GM19193 (cell line): ENCODE data around the gene SMURF1.

Experiments used
- POLR2A ChIP-seq: IDR thresholded peaks from 4 replicates; pipeline ENCODE4 v1.6.1; 2011; ENCODE audit not compliant: insufficient read depth, insufficient read length; ENCODE audit errors: extremely low read depth

Gene SMURF1

DNA sequence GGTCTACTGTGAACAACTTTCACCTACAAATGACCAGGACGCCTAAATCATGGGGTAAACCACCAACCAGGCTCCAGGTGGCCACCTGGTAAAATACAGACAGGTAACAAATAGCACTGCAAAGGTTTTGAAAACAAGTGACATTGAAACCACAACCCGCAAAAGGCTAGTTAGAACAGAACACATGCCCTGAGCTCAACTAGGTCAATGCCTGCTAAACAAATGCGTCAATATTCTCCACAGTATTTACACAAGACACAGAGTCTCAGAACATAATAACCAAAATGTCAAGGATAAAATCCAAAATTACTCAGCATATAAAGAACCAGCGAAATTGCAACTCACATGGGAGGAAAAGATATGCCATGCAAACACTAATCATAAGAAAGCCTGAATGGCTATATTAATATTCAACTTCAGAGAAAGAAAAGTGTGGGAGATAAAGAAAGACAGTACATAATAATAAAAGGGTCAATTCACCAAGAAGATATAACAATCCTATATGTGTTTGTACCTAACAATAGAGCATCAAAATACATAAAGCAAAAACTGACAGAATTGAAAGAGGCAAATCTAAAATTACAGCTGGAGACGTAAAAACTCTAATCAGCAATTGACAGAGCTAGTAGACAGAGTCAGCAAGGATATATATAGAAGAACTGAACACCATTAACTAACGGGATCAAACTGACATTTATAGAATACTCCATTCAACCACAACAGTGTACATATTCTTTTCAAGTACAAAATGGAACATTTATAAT is 47.6 kb downstream of the SMURF1 start:
- no peak for TF ChIP-seq POLR2A

DNA sequence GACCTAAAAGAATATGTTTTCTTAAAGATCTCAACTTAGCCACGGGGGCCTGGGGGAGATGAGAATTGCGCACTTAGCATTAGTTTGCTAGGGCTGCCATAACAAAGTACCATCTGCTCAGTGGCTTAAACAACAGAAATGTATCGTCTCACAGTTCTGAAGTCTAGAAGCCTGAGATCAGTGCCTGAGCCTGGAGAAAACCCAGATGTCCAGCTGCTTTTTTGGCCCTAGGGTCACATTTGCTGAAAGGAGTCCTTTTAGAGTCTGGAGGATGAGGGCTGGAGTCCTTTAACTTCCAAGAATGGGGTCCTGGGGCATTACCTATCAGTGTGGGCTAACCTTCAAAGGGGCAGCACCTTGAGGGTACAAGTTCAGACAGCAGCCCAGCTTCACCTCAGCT is 48.2 kb downstream of the SMURF1 start:
- no peak for TF ChIP-seq POLR2A

DNA sequence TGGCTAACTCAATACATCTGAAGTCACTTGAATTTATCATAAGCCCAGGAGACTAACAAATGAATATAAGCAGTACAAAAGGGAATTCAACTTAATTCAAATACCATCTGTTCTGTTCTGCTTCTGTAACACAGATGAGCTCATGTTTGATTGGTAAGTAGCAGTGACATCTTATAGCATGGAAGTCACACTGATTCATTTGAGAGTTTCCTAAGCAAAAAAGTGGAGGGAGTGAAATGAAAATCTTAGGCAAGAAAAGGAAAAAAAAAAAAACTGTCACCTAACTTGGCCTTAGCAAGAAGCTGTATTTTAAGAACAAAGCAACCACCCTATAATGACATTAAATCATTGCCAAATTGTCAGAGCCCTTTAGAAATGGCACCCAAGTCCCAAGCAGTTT is 49.5 kb downstream of the SMURF1 start:
- no peak for TF ChIP-seq POLR2A

DNA sequence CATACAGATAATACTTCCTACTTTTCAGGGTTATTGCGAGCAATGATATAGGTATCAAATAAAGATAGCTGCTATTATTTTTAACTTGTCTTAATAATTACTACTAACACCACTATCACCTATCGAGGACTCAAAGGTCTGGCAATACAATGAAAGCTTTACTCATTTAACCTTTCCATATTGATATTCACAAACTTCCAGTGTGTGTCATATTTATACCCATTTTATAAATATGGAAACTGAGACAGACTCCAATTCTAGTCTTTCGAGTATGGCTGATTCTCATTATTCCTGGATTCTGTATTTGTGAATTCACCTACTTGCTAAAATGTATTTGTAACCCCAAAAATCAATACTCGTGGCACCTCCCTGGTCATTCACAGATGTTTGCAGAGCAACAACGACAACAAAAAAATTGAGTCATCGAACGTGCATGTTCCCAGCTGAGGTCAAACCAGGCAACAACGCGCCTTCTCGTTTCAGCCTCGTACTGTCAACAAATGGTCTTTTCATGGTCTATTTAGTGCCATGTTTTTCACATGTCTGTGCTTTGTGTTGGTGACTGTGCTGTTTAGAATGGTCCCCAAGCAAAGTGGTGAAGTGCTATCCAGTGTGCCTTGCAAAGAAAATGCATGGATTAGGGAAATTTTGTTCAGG is 51.7 kb downstream of the SMURF1 start:
- no peak for TF ChIP-seq POLR2A

DNA sequence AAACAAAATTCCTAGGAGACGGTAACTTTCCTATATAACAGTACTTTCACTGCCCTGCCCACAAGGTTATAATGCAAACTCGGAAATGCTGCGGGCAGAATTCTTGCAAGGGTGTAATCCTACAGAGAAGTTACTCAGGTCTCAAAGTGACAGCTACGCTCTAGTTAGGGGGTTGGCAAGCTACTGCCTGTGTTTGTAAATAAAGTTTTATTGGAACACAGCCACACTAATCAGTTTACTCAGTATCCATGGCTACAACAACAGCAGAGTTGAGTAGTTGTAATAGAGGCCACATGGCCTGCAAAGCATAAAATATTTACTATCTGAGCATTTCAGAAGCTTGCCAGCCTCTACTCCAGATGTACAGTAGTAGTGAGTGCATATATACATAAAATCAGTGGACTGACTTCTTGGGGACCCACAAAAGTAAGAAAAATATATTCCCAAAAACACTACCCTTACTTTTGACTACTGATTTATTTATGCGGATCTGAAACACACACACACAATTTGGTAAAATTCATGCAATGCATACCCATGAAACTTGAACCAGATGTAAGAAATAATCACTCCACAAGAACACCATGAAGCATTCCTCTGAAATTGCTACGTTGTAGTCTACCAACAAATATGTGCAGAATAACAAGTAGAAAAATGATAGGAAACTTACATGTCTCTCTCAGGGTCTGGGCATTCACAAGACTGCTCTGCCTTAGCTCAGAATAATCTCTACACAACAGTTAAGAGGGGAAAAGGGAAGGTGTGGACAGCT is 53.0 kb downstream of the SMURF1 start:
- no peak for TF ChIP-seq POLR2A

DNA sequence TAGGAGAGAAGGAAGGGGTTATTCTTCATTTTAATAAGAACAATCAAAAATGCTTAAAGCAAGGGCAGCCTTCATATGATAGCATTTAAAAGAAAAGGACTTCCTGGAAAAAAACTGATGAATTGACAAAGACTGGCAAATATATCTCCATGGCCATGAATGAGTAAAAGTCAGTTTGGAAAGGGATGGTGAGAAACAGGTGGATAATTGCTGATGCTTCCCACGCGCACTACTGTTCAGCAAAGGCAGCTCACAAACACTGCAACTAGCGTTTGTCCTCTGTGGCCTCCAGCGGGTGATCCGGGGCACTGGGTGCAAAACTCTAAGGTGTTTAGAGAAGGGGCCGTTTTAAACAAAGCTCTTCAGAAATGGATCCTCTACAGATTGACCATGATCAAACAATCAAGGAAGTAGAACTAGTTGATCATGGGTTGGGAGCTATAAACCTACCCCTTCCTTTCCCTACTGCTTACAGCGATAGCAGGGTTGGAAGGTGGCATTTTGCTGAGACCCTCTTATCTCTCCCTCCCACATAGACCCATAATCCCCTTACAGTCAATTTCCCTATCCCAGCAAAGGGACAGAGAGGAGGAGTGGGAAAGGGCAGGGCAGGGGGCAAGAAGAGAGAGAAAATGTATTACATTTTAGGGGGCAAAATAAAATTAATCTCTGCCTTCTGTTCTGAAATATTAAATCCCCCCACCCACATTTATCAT is 53.8 kb downstream of the SMURF1 start:
- TF ChIP-seq POLR2A: no peak

DNA sequence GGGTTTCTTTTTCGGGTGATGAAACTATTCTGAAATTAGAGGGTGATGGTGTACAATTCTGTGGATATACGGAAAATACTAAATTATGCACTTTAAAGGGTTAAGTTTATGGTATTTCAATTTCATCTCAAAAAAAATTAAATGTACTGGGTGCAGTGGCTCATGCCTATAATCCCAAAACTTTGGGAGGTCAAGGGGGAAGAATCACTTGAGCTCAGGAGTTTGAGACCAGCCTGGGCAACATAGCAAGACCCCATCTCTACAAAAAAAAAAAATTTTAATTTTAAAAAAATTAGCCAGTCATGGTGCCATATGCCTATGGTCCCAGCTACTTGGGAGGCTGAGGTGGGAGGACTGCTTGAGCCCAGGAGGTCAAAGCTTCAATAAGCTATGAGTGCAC is 57.0 kb downstream of the SMURF1 start:
- TF ChIP-seq POLR2A: no peak

DNA sequence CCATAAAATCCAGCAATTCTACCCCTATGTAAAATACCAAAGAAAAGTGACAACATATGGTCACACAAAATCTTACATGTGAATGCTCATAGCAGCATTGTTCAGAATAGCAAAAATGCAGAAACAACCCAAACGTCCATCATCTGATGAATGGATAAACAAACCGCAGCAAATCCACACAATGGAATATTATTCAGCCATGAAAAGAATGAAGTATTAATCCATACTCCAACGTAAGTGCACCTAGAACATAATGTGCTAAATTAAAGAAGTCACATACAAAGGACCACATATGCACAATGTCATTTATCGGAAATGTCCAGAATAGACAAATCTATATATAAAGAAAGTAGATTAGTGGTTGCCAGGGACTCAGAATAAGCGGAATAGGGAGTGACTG is 57.4 kb downstream of the SMURF1 start:
- no peak for TF ChIP-seq POLR2A

DNA sequence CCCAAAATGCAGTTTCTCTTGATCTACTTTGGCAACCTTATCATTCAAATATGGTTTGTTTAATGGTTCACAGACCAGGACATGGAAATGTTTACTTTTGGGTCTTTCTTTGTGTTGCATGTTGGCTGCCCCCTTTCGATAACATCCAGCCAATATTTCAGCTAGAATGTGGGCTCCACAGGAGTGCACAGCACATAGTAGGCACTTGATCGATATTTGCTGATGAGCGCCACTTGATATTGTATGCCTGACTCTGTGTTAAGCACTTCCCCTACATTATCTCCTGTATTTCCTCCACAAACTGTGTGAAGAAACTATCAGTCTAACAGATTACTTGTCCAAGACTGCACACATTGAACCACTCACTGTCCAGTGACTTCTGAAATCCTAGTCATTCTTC is 60.2 kb downstream of the SMURF1 start:
- TF ChIP-seq POLR2A: no peak

DNA sequence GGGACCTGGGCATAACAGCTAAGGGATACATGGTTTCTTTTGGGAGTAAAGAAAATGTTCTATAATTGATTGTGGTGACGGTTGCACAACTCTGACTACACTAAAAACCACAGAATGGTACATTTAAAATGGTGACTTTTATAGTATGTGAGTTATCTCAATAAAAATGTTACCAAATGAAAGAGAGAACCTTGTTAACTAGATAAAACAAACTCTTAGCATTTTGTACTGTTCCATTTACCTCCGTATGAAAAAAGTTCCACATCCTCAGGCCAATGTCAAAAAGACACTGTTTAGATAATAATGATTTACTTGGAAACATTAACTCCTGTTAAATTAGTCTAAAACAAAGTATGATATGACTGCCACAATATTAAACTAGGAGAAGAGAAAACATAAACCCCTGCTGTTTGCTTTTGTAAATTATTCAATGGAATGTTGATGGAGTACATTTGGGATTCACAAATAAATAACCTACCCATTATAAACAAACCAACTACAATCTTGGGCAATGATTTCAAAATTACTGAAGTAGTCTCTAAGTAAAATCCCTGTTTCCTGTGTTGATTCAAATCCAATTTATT is 60.7 kb downstream of the SMURF1 start:
- TF ChIP-seq POLR2A: no peak

DNA sequence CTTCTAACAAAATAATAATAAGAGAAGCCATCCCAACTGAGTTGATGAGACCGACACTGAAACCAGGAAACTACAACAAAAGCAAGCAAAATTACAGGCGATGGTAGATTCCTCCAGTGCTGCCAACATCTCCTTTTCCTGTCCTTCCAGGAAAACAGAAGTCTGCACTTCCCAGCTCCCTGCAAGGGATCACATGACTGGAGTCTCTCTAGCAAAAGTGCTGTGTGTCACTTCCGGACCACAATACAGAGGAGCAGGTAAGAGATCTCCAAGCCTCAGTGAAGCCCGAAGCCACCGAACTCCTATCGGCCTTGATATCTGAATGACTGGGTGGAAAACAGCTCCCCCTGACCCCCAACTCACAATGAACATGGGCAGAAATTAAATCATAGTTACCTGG is 63.2 kb downstream of the SMURF1 start:
- no peak for TF ChIP-seq POLR2A

DNA sequence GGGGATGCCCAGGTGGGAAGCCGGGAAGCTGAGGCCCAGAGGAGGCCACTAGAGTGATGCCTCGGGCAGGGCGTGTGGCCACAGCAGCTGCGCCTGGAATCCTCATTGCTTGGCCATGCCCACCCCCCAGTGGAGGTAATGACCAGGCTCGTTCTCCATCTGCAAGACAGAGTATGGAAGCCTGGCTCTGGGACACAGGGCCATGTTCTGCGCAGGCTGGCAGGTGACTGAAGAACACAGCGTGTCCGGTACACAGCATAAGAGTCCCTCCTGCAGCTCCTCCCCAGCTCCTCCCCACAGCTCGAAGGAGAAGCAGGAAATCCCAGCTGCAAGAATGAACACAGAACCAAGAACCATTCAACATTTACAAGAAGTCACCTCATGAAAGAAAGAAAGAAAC is 64.8 kb downstream of the SMURF1 start:
- TF ChIP-seq POLR2A: no peak

DNA sequence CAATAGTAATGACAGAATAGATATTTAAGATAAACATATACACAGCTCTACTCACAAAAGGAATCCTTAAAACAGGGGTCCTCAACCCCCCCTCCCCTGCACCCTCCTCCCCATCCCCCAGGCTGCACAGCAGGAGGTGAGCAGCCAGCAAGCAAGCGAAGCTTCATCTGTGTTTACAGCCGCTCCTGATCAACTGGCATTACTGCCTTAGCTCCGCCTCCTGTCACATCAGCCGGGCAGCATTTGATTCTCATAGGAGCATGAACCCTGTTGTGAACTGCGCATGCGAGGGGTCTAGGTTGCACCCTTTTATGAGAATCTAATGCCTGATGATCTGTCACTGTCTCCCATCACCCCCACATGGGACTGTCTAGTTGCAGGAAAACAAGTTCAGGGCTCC is 65.5 kb downstream of the SMURF1 start:
- TF ChIP-seq POLR2A: no peak

DNA sequence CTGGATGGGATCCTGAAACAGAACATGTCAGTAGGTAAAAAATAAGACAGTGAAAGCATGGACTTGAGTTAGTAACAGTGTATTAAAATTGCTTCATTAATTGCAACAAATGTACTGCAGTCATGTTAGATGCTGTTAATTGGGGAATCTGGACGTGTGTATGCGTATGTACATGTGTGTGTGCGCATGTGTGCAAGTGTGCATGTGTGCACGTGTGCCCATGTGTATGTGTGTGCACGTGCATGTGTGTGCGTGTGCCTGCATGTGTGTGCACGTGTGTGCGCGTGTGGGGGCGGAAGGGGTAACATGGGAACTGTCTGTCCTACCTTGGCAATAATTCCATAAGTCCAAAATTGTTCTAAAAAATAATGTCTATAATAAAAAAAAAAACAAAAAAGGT is 67.3 kb downstream of the SMURF1 start:
- TF ChIP-seq POLR2A: no peak
